ENCODE results near the gene ZNF511.
A peak's percentile ranks its signal among the peaks of the same experiment; 100 is the strongest.

ZNF511 gene

DNA sequence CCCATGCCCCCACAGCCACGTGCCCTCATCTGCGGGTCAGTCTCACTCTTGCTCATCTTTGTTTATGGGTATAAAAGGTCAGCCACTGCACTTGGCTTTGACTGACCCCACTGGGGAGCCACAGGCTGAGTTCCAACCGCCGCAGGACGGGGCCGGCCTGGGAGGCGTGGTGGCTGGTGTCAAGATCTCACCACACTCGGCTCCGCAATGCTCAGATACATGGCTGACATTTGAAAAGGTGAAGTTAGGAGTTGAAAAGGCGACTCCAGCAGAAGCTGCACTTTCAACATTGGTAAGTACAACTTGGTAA lies 14.9 kb upstream of the ZNF511 start:
- no peak for DNase-seq

DNA sequence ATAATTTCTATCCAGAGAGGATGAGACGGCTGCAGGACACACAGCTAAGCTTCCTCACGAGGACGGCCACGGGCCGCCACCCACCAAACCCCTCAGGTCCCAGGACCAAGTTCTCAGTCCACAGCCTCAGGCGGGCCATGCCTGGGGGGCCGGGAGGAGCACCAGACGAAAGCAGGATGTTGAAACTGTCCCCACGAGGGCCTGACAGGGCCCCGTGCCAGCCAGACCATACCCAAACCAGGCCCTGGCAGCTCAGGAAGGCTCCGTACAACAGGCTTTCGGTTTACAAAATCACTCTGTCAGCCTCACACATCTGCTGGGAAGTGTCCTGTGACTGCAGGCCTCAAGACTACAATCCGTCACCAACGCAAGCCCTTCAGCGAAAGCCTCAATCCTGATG lies 14.5 kb upstream of the ZNF511 start:
- no peak for DNase-seq

DNA sequence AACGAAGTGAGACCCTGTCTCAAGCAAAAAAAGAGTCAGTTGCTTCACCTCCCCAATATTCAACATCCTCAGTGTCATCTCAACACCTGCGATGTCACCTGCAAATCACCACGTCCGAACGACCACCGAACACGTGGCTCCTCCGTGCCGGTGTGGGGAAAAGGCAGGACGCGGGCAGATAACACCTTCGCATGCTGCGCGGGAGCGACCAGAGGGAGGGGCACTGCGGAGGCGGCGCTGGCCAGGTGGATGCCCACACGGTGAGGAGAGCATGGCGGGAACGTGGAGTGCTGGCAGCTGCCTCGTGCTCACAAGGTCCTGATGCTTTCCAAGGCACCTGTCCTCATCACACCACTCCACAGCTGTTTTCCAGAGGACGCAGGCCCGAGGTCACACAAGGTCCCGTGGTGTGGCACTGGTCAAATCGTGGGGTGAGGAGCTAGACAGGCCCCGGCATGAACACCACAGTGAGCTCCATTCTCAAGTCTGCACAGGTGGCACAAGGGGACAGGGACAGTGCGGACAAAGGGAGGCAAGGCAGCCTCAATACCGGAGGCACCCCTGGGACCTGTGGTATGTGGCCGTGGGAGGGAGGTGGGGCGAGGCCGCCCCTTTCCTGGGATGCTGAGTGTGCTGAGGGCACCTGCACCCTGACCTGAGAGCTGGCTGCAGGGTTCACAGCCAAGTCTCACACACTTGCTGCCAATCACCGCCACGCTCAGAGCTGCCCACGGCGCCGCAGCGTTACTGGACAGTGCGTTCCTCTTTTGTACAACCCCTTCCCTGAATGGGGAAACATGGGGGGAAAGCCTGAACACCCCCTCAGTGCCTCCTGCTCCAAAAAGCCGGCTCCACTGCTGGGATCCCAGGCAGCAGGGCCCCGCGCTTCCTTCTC lies 13.0 kb upstream of the ZNF511 start:
- DNase-seq = no peak

DNA sequence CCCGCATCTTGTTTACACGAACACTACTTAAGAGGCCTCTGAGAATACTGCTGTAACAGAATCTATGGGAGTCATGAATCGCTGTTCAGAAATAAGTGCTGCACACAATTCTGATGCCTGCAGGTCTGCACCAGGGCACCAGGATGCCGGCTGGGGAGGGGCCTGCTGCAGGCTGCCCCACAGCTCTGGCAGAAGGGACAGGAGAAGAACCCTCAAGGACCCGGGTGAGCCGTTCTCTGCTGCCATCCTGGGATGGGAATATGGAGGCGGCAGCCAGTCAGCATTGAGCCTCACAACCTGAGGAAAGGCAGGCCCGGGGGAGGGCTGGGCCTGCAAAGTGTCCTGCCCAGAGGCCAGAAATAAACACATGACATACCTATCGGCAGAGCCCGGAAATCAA lies 11.2 kb upstream of the ZNF511 start:
- DNase-seq = no peak

DNA sequence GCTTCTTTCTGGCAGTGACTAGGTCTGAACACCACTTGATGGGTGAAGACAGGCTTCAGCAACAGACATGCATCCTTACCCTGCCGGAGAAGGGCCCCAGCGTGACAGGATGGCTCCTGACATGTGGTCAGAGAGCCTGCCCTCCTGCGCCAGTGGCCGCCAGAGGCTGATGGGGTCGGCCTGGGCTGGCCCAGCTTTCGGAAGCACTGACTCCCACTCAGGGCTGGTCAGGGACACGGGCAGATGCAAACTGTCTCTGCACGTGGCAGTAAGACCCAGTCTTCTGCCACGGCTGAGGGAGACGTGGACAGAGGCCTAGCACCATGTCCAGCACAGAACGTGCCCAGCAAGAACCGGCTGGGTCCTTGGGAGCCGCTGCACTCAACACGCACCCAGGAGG lies 10.2 kb upstream of the ZNF511 start:
- no peak for DNase-seq

DNA sequence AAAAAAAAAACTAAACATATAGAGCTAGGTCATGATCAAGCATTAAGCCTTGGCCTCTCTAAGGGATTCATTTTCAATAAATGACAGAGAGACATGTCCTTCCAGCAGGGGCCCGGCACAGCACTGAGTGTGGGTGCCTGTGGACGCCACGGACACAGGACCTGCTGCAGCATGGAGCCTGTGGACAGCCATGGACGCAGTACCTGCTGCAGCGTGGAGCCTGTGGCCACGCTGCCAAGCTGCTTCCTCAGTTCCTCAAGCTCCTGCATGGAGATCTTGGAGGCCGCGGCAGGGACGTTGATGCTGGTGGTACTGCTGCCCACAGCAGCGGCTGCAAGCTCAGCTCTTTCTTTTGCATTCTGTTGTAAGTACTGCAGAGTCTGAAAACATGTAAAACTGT lies 9.5 kb upstream of the ZNF511 start:
- no peak for DNase-seq

- no peak for DNase-seq
Observed at GRCh38 chr10:133299738-133300137, 9.0 kb upstream of the ZNF511 start.

DNA sequence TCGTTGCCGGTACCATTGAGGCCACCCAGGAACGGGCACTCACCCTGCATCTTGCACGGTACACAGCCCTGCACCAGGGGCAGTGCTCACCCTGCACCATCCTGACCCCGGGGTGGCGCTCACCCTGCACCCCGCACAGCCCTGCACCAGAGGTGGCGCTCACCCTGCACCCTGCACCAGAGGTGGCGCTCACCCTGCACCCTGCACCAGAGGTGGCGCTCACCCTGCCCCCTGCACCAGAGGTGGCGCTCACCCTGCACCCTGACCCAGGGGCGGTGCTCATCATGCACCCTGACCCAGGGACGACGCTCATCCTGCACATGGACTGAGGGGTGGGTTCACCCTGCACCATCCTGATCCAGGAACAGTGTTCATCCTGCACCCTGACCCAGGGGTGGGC lies 6.5 kb upstream of the ZNF511 start:
- DNase-seq = no peak

DNA sequence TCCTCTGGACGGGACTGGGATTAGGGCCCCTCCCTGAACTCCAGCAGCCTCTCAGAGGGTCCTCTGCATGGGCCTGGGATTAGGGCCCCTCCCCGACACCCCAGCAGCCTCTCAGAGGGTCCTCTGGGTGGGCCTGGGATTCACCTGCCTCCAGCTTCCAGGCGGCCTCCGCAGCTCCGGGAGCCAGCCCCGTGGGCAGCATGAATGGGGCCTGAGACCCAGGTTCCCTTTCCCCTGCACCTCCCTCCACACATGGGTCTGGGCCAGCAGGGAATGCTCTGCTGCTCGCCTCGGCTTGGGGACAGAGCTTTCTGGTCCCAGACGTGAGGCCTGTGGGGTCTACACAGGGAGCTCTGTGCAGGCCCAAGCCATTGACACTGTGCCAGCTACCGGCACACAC lies 5.5 kb upstream of the ZNF511 start:
- no peak for DNase-seq

DNA sequence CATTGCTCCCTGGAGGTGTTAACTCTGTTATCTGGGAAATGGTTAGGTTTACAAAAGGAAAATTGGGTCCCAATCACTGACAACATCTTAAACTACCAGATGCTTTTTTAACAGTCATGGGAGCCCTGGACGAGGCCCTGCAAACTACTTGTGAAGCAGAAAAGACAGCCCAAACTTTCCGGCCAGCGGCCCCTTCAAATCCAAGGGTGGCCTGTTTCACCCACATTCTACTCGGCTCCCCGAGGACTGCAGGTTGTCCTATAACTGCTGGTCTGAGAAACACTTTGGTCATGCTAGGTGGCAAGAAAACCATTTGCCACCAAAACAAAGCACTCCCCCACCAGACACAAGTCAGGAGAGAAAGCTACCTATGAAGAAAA lies 2.6 kb upstream of the ZNF511 start:
- DNase-seq = no peak

DNA sequence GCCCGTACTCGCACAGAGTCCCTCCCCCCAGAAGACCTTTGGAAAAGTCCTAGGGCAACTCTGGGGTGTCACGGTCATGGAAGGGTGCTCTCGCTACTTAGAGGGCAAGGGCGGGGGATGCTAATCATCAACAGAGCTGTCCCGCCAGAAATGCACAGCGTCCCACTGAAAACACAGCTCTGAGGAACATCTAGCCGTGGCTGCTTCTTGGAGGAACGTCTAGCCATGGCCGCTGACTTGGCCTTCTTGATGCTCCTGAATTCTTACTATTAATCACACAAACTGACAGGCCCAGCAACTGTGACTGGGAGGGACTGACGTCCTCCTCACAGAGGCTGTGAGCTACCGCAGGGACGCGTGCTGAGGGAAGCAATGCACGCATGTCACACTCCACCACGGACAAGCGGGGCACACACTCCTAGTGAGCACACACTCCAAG lies 1.8 kb upstream of the ZNF511 start:
- no peak for DNase-seq

GRCh38 chr10:133307776-133308420 lies 816 bp upstream of the ZNF511 start:
- DNase-seq = peak in 1 of 2 experiments; percentile 26

DNA sequence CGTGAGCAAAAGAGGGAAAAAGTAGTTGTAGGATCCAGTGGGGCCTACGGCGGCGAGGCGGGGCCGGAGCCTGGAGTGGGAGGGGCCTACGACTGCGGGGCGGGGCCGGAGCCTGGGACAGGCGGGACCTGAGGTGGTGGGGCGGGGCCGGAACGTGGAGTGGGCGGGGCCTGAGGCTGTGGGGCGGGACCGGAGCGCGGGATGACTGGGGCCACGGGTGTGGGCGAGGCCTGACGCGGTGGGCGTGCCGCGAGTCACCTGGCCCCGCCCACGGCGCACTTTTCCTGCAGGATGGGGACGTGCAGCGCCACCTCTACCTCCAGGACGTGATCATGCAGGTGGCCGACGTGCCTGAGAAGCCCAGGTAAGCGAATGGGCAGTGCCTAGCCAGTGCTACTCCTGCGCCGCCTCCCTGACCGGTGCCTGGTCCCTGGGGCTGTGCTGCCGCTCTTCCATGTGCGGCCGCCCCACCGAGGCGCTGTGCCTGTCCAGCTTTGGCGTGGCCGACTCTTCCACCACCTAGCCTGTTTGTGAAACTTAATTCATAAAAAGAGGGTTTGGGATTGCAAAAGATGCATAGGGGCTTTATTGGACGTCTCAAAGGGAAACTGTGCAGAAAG lies 496 bp downstream of the ZNF511 start:
- DNase-seq = peak in 1 of 2 experiments; percentile 29

- DNase-seq = no peak
Observed at GRCh38 chr10:133309720-133310398, 1.1 kb downstream of the ZNF511 start.

DNA sequence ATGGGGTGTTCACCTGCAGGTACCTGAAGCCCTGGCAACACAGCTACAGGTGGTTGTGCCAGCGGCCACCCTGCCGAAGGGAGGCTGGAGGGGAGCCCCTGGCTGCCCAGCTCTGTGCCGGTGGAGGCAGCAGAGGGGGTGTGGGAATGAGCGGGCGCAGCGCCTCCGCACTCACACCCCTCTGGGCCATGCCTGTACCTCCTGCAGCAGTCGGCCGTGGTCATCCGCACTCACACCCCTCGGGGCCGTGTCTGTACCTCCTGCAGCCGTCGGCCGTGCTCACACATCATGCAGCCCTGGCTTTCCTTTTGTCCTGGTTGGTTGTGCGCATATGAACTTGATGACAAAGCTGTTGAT lies 1.7 kb downstream of the ZNF511 start:
- DNase-seq = no peak

DNA sequence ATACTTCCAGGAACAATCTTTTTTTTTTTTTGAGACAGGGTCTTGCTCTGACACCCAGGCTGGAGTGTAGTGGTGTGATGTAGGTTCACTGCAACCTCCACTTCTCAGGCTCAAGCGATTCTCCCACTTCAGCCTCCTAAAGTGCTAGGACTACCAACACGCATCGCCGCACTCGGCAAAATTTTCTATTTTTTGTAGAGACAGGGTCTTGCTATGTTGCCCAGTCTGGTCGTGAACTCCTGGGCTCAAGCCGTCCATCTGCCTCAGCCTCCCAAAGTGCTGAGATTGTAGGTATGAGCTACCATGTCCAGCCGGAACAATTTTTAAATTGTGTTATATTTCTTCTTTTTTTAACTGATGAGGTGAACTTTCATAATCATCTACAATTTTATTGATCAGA lies 2.1 kb downstream of the ZNF511 start:
- no peak for DNase-seq

DNA sequence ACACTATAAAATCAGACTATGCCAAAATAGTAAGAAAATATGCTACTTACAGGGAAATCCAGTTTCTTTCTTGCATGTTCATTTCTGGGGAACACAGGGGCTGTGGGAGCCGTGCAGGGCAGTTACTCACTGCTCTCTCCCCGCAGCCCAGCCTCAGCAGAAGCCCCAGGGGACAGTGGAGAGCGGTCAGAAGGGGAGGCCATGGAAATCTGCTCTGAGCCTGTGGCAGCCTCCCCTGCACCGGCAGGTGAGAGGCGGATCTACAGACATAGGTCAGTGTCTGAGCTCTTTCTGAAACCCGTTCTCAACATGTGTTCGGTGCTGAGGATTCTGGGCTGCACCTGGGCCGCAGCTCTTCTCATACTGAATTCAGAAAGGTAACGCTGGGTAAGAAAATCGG lies 2.9 kb downstream of the ZNF511 start:
- no peak for DNase-seq

DNA sequence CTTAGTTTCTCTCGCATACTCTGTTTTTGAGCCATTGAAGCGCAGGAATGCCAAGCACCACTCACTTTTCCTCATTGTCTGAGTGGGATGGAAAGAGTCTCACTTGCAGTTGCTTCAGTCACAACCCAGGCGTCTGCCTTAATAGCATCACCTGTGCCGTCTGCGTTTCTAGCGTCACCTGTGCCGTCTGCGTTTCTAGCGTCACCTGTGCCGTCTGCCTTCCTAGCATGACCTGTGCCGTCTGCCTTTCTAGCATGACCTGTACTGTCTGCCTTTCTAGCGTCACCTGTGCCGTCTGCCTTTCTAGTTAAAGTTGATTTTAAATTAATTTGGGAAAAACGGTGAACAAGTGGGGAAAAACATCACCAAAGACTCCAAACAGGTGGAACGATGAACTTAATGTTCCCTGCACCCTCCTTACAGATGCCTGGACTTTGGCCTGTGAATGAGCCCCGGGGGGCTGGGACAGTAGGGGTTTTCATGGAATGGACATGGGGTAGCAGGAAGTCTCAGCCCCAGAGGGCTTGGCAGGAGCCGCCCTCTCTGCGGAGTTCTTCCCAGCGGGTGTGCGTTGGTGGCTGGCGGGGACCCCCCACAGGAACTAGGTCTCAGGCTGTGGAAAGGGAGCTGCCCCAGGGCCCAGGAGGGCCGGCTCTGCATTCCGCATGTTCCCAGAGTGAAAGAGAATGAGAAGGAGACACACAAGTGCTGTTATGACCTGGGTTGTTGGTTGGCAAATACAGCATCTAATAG lies 3.5 kb downstream of the ZNF511 start:
- no peak for DNase-seq

GRCh38 chr10:133312769-133313145 lies 4.0 kb downstream of the ZNF511 start:
- DNase-seq = no peak

DNA sequence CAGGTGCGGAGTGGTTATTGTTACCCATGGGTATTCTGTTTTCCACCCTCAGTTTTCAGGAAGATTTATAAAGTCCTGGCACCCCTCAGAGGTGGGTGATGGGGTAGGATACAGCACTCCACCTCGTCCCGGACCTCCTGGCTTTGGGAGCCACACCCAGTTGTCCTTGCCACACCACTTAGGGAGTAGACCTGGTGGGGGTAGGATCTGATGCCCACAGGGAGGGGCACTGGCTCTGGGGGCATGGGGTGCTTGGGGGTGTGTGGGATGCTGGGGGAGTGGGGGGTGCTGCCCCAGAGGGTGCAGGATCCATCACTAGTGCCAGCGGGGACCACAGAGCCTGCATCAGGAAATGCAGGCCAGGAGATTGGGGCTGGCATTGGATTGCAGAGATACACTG lies 4.5 kb downstream of the ZNF511 start:
- DNase-seq = no peak

DNA sequence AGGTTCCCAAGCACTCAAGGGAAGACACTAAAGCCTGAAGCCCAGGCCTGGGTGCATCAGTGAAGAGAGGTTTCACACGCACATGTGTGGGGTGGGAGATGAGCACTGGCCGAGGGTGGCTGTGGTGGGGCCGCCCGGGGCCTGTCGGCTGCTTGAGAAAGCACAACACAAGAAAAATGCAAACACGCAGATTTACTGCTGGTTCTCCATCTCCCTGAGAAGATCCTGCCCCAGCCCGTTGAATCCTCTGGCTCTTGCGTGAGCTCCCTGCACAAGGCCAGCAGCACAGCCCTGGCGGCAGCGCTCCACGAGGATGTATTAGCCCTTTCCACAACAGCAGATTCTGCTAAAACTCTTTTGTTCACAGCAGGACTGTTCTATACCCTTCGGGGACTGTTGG lies 6.2 kb downstream of the ZNF511 start:
- DNase-seq = no peak

- peak in 1 of 2 experiments; percentile 3 for DNase-seq
Observed at GRCh38 chr10:133315847-133316246, 7.1 kb downstream of the ZNF511 start.

DNA sequence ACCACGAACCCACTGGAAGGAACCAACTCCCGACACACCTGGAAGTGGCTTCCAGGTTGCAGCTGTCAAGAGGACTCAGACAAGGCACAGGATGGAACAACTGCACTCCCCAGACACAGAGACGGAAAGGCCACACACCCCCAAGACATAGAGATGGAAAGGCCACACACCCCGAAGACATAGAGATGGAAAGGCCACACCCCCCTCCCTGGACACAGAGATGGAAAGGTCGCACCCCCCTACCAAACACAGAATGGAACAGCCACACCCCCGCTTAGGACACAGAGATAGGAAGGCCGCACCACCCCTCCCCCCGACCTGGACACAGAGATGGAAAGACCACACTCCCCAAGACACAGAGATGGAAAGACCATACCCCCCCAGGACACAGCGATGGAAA lies 7.6 kb downstream of the ZNF511 start:
- no peak for DNase-seq
